Right cardiac atrium (tissue), 5 donors: ENCODE measurements around the gene ZNRF2. TPM values are rescaled to one million over a fixed set of nuclear protein-coding genes. Genes with fewer than 3 reads are reported as not detected.

Source experiments
- ATAC-seq, 2 donors: fragments of 200-7000 bp; cut with Tn5 transposase; one replicate each; pipeline versions ENCODE4 v1.8.0 to v1.9.1; 2020; ENCODE audit warnings: moderate library complexity in 2 of 2, mild to moderate bottlenecking in 1 of 2
- DNase-seq, 3 donors: peaks; one replicate each; pipeline ENCODE4 v3.0.0-alpha.2; 2020
- H3K27ac ChIP-seq: one replicate; pipeline ENCODE4 v1.5.1; 2013; ENCODE audit warnings: mild to moderate bottlenecking, low read length, control low read depth, moderate library complexity
- H3K27me3 ChIP-seq: one replicate; pipeline ENCODE4 v1.6.1; 2013; ENCODE audit not compliant: control insufficient read depth, insufficient read depth
- H3K4me1 ChIP-seq: one replicate; pipeline ENCODE4 v1.6.1; 2013; ENCODE audit warnings: low read length; ENCODE audit not compliant: control insufficient read depth, insufficient read depth
- H3K4me3 ChIP-seq: one replicate; pipeline ENCODE4 v1.5.1; 2013; ENCODE audit warnings: low read length, control low read depth
- H3K9me3 ChIP-seq: one replicate; pipeline ENCODE4 v1.6.1; 2013; ENCODE audit warnings: low read length; ENCODE audit not compliant: control insufficient read depth
- WGBS: extraction: QIAGEN DNeasy Blood & Tissue Kit; methylation state at CpG from one replicate; pipeline ENCODE4 v1.1.7; 2013; 5-methylcytosine and 5-hydroxymethylcytosine counted together
- intact Hi-C, 4 donors: fragments of 100-400 bp; cut with DNase I; formaldehyde crosslinking; loops; one replicate each; pipeline versions ENCODE4 v1.11.0 to v1.14.0; 2022 to 2023
- polyA plus RNA-seq: library from polyadenylated mRNA; stranded (reverse); fragments of 200-250 nt; gene quantifications from one replicate; pipeline ENCODE4 v1.2.3, GENCODE V29; 2013
- total RNA-seq, 4 donors: library from RNA; stranded (reverse); fragmentation: NEBNext Ultra II Directional; extraction: Animal tissue kit (Norgen Biotek cat#: 25700); gene quantifications; one replicate each; pipeline ENCODE4 v1.2.1, GENCODE V29; 2021
- donor health status: healthy with polysubstance abuse.
- donor health status: DM: no; HTN: yes; CAD: no.
- donor health status: DM: no; HTN: no; CAD: no.
- donor health status: DM: no; HTN: yes; CAD: no; lungs with severe emphysema.
- donor health status: DM: yes; HTN: yes; CAD: no.

ZNRF2 gene
- total and polyA plus RNA-seq, 5 donors = 2.5 to 8.5 (median 6.9) TPM

DNA sequence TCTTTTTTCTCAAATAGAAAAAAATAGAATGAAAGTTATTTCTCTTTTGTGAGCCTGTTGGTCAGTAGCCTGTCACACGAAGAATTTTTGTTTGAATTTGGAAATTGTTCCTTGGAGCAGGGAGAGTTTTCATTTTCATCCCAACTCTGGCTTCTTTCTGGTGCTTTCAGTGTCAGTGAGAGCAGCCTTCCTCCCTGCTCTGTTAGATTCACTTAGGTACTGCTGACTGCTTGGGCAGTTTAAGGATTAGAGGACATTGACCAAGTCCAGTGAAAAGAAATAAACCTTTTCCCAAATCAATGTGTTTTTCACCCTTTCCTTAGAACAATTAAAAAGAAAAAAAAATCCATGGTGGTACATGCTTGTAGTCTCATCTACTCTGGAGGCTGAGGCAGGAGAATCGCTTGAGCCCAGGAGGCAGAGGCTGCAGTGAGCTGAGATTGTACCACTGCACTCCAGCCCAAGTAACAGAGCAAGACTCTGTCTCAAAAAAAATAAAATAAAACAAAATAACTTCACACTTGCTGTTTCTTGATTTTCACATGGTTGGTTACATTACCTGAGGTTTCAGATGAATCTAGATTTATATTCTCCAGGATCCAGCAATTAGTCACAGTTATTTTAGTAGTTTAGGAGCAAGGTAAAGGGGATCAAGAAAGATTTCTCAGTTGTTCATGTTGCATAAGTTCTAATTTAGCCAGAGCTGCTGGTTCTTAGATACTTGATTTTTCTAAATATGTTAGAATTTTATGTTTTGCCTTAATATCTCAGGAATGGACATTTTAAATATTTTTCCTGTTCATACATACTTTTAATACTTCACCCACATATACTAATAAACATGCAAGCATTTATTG lies 63.1 kb downstream of the ZNRF2 start:
- WGBS = 95% methylated on average over 2 of the region's 2 CpGs
- Histone ChIP-seq H3K9me3 (no peaks in the 10 kb centered on the region), H3K27ac (no peak overlapping the region), H3K4me3 (no peak overlapping the region), H3K27me3 (no peaks in the 10 kb centered on the region), H3K4me1 (no peaks in the 10 kb centered on the region)
- no peak for ATAC-seq
- DNase-seq = no peak
- intact Hi-C loops = no loop called here

DNA sequence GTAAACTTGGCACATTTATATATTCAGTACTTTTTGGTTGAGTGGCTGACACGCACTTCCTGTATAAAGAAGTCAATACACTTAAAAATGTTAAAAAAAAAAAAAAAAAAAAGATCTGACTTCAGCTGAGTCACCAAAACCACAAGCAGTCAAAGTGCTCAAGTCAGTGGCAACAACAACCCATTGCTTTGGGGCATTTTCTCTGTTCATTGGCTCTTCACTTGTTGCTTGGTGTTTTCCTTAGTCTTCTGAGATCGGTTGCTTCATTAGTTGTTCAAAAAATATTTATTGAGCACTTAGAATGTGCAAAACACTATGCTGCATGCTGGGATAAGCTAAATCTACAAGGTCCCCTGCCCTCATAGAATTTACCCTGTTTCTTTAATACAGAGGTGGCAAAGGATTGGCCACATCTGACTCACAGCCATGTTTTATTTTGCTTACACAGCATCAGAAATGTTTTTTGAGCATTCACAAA lies 63.7 kb downstream of the ZNRF2 start:
- no peak overlapping the region for H3K27ac ChIP-seq
- no peaks in the 10 kb centered on the region for H3K4me1 ChIP-seq
- ATAC-seq (peak in 1 of 2 donors; percentile 25), DNase-seq (no peak)
- no peak overlapping the region for H3K4me3 ChIP-seq
- no peaks in the 10 kb centered on the region for H3K9me3 ChIP-seq
- no peaks in the 10 kb centered on the region for H3K27me3 ChIP-seq
- intact Hi-C loops = no loop called here
- 71% methylated on average over 2 of the region's 2 CpGs for WGBS

DNA sequence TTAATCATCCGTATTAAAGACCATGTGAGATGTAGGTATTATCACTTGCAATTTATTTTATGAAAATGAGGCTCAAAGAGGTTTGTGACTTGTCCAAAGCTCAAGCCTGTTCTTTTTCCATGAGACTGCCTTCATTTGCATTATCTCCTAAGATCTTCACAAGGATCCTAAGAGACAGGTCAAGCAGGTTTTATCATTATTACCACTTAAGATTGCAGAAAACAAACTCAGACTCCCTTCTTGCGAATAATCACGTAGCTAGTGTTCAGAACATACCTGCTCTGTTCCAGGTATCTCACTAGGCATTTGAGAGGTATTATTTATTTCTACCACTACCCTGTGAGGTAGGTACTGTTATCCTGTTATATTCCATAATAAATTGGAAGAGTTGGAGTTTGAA lies 64.8 kb downstream of the ZNRF2 start:
- no peak overlapping the region for H3K27ac ChIP-seq
- no peaks in the 10 kb centered on the region for H3K4me1 ChIP-seq
- no peaks in the 10 kb centered on the region for H3K9me3 ChIP-seq
- H3K4me3 ChIP-seq = no peak overlapping the region
- intact Hi-C loops = no loop called here
- ATAC-seq = no peak
- H3K27me3 ChIP-seq = no peaks in the 10 kb centered on the region
- DNase-seq = no peak
- 94% methylated on average over 3 of the region's 3 CpGs for WGBS

DNA sequence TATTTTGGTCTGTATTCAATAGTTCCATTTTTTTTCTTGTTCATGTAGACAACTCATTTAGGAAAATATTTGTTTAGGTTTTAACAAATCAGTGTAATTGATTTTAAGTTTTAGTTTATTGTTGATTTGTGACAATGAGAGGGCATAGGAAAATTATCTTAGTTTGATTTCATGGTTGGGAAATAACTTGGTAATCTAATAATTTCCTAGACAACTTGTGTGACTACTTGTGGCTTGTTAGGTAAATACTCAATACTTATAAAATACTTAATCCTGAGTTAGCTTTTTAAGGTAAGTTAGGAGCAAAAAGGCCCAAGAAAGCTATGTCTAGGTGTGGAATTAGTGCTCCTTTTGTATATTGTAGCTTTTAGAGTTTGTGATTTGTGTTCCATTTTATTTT lies 65.4 kb downstream of the ZNRF2 start:
- DNase-seq (no peak), ATAC-seq (no peak)
- intact Hi-C loops = no loop called here
- Histone ChIP-seq H3K9me3 (no peaks in the 10 kb centered on the region), H3K4me1 (no peaks in the 10 kb centered on the region), H3K27ac (no peak overlapping the region), H3K4me3 (no peak overlapping the region), H3K27me3 (no peaks in the 10 kb centered on the region)

DNA sequence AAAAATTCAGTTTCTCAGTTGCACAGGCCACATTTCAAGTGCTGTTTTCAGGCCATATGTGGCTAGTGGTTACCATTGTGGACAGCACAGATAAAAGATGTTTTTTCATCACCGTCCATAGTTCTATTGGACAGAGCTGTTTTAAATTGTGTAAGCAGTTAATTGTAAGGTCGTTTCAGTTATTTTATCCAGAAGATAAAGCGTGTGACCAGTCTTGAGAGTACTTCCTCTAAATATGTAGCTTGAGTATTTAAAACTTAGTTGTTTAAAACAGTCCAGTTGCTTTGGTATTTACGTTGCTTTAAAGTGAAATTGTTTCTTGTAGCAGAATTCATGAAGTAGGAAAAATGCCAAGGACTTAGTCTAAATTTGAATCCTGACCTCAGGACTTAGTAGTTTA lies 66.9 kb downstream of the ZNRF2 start:
- Histone ChIP-seq H3K27ac (no peak overlapping the region), H3K27me3 (no peaks in the 10 kb centered on the region), H3K4me1 (no peaks in the 10 kb centered on the region), H3K4me3 (no peak overlapping the region), H3K9me3 (no peaks in the 10 kb centered on the region)
- ATAC-seq (no peak), DNase-seq (no peak)
- intact Hi-C loops = no loop called here
- WGBS = 54% methylated on average over 4 of the region's 4 CpGs

DNA sequence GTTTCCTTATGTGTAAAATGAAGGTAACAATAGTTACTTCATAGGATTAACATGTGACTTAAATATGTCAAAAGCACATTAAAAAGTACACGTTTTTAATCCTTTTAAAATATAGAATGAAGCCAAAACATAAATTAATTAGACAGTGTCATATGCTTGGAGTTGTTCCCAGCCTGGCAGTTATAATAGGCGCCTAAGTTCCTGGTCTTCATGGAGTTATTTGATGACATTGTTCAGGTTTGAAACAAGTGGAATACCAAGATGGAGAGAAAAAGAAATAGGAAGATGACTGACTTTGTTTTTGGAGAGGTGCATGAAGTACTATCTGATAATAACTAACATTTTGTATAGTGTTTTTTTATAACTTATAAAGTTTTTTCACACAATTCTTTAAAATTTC lies 67.3 kb downstream of the ZNRF2 start:
- Histone ChIP-seq H3K4me1 (no peaks in the 10 kb centered on the region), H3K4me3 (no peak overlapping the region), H3K27me3 (no peaks in the 10 kb centered on the region), H3K9me3 (no peaks in the 10 kb centered on the region), H3K27ac (no peak overlapping the region)
- WGBS = 71% methylated on average over 2 of the region's 2 CpGs
- intact Hi-C loops = no loop called here
- no peak for DNase-seq
- no peak for ATAC-seq

DNA sequence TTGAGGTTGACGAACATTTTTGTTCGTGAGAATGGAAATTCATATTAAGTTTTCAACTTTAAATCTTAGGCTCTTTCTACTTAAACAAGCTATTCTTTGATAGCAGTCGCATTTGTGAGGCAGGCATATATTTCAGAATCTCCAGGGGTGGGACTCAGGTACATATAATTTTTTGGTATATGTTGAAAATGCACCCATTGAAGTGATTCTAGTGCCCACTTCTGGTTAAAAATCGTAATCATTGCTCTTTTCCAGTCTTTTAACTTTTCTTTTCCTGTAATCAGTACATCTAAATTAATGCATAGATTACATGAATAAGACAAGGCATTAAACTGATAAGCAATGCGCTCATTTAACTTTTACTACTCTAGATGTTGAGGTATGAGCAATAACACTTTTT lies 67.8 kb downstream of the ZNRF2 start:
- Histone ChIP-seq H3K27me3 (no peaks in the 10 kb centered on the region), H3K27ac (no peak overlapping the region), H3K9me3 (no peaks in the 10 kb centered on the region), H3K4me1 (no peaks in the 10 kb centered on the region), H3K4me3 (no peak overlapping the region)
- no peak for ATAC-seq
- DNase-seq = no peak
- 96% methylated on average over 5 of the region's 5 CpGs for whole genome bisulfite sequencing
- intact Hi-C loops = no loop called here

DNA sequence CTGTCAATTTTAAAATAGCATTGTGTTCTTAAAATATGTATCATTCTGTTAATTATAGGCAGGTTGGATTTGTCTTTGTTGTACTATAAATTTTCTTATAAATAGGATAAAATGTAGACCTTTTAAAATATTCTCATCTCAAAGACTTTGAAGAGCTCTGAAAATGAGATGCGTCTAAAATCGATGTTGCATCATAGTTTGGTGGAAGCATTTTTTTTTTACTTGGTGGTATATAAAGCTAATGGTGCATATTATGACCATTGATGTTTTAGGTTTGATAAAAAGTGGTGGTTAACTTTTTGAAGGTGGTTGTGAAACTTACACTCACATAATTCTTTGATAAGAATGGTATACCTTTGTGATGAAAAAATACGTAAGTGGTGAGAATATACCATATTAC lies 69.1 kb downstream of the ZNRF2 start:
- 96% methylated on average over 3 of the region's 3 CpGs for WGBS
- intact Hi-C loops = no loop called here

DNA sequence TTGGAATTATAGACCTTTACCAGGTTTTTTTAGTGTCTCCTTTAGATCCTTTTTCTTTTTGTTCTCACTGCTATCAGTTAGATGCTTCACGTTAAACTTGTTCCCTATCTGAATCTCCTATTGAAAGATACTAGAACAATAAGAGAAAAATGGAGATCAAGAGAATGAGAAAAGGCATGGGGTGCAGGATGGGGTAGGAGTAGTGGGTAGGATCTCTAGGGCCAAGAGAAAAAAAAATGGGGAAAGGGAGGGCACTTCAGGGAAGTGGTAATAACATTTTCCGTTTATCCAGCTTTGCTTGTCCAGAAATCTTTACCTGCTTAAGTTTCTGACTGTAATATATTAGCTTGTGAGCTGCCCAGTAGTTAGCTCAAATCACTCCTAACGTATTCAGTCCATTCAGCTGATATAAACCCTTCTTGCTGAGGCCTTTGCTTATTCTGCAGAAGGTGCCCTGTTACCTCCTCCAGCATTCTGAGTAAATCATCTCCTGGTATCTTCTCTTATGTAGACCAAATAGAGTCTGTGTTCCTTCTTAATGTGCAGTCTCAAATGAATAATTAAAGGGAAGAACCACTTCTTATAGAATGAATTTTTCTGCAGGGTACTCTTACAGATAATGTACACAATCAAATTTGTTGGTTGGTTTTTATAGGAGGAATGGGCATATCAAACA lies 69.7 kb downstream of the ZNRF2 start:
- no peaks in the 10 kb centered on the region for H3K4me1 ChIP-seq
- no peak overlapping the region for H3K27ac ChIP-seq
- WGBS = 91% methylated on average over 3 of the region's 3 CpGs
- H3K9me3 ChIP-seq = no peaks in the 10 kb centered on the region
- intact Hi-C loops = no loop called here
- DNase-seq = no peak
- no peak overlapping the region for H3K4me3 ChIP-seq
- H3K27me3 ChIP-seq = no peaks in the 10 kb centered on the region
- no peak for ATAC-seq

More for the DNA sequence above, 69.1 kb downstream of the ZNRF2 start:
- Histone ChIP-seq H3K27ac (no peak overlapping the region), H3K4me1 (no peaks in the 10 kb centered on the region), H3K27me3 (no peaks in the 10 kb centered on the region), H3K9me3 (no peaks in the 10 kb centered on the region), H3K4me3 (no peak overlapping the region)
- no peak for ATAC-seq
- no peak for DNase-seq

DNA sequence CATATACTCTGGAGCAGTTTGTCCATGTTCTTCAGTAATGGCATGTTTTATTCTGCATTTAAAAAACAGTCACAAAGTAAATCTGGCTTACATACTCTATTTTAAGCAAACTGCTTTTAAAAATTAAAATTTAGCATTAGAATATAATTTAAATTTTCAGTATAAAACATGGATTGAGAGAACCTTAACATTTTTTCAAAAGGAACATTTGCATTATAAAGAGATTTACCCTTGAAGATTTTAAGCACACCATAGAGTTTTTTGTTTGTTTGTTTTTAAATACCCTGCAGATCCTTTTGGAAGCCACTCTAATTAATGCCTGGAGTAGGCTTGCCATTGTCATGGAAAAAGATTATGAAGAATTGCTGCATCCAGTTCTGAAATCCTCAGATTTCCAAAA lies 70.4 kb downstream of the ZNRF2 start:
- no peak overlapping the region for H3K4me3 ChIP-seq
- ATAC-seq = no peak
- intact Hi-C loops = no loop called here
- DNase-seq = no peak
- H3K27me3 ChIP-seq = no peaks in the 10 kb centered on the region
- no peaks in the 10 kb centered on the region for H3K4me1 ChIP-seq
- H3K9me3 ChIP-seq = no peaks in the 10 kb centered on the region
- no peak overlapping the region for H3K27ac ChIP-seq

DNA sequence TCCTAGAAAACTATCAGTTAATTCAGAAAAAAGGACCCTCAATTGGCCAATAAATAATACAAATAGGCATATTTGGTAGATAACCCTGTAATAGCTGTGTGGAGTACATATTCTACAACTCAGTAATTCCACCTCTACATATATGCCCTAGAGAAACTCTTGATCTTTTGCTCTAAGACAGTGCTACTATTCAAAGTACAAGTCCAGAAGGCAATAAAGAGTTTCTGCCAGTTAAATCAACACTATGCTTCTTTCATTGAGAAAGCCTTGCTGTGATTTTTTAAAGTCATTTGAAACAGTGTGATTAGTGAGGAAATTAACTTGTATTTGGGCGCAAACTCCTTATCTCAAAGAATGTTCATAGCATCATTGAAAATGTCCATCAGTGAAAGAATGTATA lies 75.6 kb downstream of the ZNRF2 start:
- no peak for ATAC-seq
- Histone ChIP-seq H3K4me1 (no peaks in the 10 kb centered on the region), H3K4me3 (no peak overlapping the region), H3K9me3 (no peaks in the 10 kb centered on the region), H3K27ac (no peak overlapping the region), H3K27me3 (no peaks in the 10 kb centered on the region)
- WGBS = 99% methylated on average over 1 of the region's 1 CpG
- intact Hi-C loops = no loop called here
- no peak for DNase-seq
